ENCODE results near the gene IL12RB1. TPM values are rescaled to one million over a fixed set of nuclear protein-coding genes. Genes with fewer than 3 reads are reported as not detected.
A peak's percentile ranks its signal among the peaks of the same experiment; 100 is the strongest.
"Not testable (repeated sequence)": the region's sequence is repeated elsewhere in the genome, so short reads cannot be mapped to it uniquely, and the experiment has no call there.

IL12RB1 gene
- total RNA-seq, 1 donor from 2014 or later = not detected

DNA sequence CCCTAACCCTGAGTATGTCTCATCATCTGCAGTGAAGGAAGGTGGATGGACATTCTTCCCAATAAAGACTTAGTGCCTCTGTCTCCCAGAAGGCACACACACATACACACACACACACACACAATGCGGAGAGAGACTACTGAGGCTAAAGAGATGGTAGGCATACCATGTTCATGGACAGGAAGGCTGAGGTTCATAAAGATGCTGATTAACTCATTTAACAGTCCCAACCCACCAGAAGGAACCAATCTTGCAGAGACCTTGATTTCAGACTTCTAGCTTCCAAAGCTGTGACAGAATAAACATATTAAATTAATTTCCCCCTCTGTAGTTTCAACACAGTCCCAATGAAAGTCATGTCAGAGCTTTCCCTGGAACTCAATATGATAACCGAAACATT is 45.7 kb downstream of the IL12RB1 start:
- no peak overlapping the region for H3K4me3 ChIP-seq (ENCODE audit: low read depth, low read length)
- TF ChIP-seq, protein P1, sequence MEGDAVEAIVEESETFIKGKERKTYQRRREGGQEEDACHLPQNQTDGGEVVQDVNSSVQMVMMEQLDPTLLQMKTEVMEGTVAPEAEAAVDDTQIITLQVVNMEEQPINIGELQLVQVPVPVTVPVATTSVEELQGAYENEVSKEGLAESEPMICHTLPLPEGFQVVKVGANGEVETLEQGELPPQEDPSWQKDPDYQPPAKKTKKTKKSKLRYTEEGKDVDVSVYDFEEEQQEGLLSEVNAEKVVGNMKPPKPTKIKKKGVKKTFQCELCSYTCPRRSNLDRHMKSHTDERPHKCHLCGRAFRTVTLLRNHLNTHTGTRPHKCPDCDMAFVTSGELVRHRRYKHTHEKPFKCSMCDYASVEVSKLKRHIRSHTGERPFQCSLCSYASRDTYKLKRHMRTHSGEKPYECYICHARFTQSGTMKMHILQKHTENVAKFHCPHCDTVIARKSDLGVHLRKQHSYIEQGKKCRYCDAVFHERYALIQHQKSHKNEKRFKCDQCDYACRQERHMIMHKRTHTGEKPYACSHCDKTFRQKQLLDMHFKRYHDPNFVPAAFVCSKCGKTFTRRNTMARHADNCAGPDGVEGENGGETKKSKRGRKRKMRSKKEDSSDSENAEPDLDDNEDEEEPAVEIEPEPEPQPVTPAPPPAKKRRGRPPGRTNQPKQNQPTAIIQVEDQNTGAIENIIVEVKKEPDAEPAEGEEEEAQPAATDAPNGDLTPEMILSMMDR (conservative IDR thresholded peaks at IDR 0.05; ENCODE audit: low read depth, low read length) = no peak
- no peak for DNase-seq (ENCODE audit: low read depth)

DNA sequence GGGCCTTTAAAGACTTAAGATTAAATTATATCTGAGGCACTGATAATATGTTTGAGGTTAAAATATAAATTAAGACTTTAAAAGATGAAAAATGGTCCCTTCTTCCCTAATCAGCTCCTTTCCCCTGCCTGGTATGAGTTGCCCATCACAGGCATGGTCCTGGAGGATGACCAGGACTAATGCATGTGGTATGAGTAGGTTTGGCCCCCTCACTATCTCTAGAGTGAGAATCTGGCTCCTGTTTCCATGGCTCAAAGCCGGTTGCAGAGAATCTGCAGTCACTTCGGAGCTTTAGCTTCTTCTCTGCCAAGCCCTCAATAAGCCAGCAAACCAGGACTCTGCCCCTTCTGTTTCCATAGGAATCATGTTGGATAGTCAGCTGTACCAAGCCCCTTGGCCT is 54.6 kb downstream of the IL12RB1 start:
- DNase-seq (ENCODE audit: low read depth); H3K4me3 ChIP-seq (ENCODE audit: low read depth, low read length): not testable (repeated sequence)

DNA sequence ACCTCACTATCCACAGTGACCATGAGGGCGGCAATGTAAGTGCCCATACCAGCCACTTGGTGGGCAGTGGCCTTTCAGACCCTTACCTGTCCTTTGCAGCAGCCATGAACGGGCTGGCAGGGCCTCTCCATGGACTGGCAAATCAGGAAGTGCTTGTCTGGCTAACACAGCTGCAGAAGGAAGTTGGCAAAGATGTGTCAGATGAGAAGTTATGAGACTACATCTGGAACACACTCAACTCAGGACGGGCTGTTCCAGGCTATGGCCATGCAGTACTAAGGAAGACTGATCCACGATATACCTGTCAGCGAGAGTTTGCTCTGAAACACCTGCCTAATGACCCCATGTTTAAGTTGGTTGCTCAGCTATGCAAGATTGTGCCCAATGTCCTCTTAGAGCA is 55.3 kb downstream of the IL12RB1 start:
- H3K4me3 ChIP-seq (ENCODE audit: low read depth, low read length); DNase-seq (ENCODE audit: low read depth): not testable (repeated sequence)

DNA sequence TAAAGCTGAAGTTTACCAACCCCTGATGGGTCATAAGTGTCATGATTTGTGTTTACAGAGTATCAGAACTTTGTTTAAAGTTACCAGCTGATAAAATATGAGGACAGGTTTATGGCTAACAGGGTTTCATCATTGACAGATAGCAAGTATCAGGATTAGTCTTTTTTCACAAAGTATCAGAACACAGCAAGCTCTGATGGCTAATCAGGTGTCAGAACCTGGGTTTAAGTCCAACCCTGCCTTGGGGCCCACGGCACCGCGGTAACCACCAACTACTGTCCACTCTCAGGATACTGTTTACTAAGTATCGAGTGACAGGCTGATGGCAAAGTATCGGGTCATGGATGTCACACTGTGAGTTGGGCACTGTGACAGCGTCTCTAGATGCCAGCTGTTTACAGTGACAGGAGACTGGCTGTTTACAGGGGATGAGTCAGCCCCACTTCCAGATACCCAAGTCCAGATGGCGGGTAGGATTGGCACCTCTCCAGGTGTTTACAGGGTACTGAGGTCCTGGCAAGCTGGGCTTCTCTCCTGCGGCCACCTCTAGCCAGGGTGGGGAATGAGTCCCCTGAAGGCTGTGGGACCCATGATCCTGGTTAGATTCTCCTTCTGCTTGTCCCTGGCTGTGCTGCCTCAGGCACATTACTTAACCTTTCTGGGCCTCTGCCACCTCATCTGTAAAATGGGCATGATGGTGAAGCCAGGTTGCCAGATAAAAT is 57.0 kb downstream of the IL12RB1 start:
- no peak overlapping the region for H3K4me3 ChIP-seq (ENCODE audit: low read depth, low read length)
- DNase-seq (ENCODE audit: low read depth) = no peak
- TF ChIP-seq, protein P1 (conservative IDR thresholded peaks at IDR 0.05; ENCODE audit: low read depth, low read length) = no peak

DNA sequence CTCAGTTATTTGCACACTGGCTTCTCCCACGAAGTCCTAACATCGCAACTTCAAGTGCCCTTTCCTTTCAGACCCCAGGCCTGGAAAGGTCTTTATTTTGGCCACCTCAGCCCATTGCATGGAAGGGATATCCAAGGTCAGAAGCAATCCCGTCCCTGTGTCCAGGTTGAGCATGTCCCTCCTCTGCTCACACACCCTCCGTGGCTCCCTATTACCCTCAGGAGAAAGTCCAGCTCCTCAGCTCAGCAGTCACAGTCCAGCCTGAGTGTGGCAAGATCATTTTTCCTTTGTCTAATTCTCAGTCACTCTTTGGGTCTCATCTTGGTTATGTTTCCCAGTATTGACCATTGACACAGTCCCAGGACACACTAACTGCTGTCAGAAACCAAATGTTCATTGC is 59.6 kb downstream of the IL12RB1 start:
- H3K4me3 ChIP-seq (ENCODE audit: low read depth, low read length) = no peak overlapping the region
- no peak for DNase-seq (ENCODE audit: low read depth)
- TF ChIP-seq, protein P1 (conservative IDR thresholded peaks at IDR 0.05; ENCODE audit: low read depth, low read length) = no peak

DNA sequence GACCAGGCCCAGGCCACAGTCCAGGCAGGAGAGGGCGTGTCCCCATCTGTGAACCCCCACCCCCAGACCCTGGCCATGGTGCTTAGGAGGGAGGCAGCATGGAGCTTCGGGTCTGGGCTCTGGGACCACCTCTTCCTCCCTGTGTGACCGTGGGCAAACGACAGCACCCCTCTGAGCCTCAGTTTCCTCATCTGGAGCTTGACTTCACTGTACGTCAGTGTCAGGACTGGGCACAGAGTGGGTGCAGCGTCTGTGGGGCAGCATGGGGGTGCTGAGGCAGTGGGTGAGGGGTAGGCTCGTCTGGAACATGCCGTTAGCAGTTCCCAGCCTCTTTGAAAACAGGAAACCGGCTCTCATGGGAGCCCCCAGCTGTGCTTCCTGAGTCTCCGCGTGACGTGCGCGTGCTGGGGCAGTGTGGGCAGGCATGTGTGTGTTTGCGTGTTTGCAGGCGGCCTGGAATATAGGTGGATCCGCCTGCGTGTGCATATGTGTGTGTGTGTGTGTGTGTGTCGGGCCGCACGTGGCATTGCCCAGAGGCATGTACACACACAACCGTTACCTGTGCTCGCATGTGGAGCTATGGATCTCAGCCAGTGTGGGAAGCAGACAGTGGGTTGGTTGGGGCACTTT is 63.0 kb downstream of the IL12RB1 start:
- no peak for DNase-seq (ENCODE audit: low read depth)
- H3K4me3 ChIP-seq (ENCODE audit: low read depth, low read length) = no peak overlapping the region
- TF ChIP-seq, protein P1 (conservative IDR thresholded peaks at IDR 0.05; ENCODE audit: low read depth, low read length) = no peak

DNA sequence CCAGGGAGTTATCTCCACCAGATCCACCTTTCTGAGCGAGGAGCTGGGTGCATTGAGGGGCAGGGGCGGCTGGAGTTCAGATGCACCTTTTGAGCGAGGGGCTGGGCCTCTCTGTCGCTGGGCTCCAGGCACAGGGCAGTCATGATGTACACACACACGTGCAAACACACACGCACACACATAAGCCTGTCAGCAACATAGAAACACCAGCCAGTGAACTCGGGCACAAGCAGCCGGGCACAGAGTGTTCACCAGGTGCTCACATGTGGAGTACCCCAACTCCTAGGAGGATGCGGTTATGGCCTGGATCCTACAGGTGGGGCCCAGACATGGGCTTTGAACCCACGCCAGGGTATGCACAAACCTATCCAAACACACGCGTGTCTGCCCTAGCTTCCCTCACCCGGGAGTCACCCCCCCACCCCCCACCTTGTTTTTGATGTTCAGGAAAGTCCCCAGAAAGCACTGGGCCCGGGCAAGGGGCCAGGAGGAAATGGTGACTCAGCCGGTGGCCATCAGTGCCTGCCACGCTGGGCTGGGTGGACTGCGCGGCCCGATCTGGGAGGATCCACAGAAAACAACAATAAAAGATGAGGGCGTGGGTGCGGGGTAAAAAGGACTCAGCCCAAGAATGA is 65.5 kb downstream of the IL12RB1 start:
- DNase-seq (ENCODE audit: low read depth) = no peak
- TF ChIP-seq, protein P1 (conservative IDR thresholded peaks at IDR 0.05; ENCODE audit: low read depth, low read length) = no peak
- peak overlapping the region; percentile 50 for H3K4me3 ChIP-seq (ENCODE audit: low read depth, low read length)

Measured in epithelial cell of proximal tubule (primary cell).